ENCODE results near the gene TACC3.

GRCh38 chr4:1741208-1741607, 19.9 kb downstream of the TACC3 start:
- TF ChIP-seq CTCF (IDR thresholded peaks at IDR 0.05) = no peak
- no peak for TF ChIP-seq POLR2A (IDR thresholded peaks at IDR 0.05)
